ENCODE results near the gene LINC01488.

LINC01488 gene

GRCh38 chr11:69482322-69482721 is 859 bp downstream of the LINC01488 start:
- DNase-seq = no peak

GRCh38 chr11:69483170-69483569 is 1.7 kb downstream of the LINC01488 start:
- no peak for DNase-seq

- no peak for DNase-seq
These were observed 2.4 kb downstream of the LINC01488 start for GRCh38 chr11:69483691-69484426.

GRCh38 chr11:69484427-69485259 is 3.2 kb downstream of the LINC01488 start:
- DNase-seq = no peak

GRCh38 chr11:69485337-69486041 is 4.0 kb downstream of the LINC01488 start:
- no peak for DNase-seq

GRCh38 chr11:69486056-69486772 is 4.8 kb downstream of the LINC01488 start:
- no peak for DNase-seq

GRCh38 chr11:69486773-69487291 is 5.4 kb downstream of the LINC01488 start:
- no peak for DNase-seq

- DNase-seq = no peak
These were observed 5.9 kb downstream of the LINC01488 start for GRCh38 chr11:69487391-69487790.

- no peak for DNase-seq
These were observed 6.5 kb downstream of the LINC01488 start for GRCh38 chr11:69487849-69488542.

- no peak for DNase-seq
These were observed 7.1 kb downstream of the LINC01488 start for GRCh38 chr11:69488543-69488940.

- no peak for DNase-seq
These were observed 7.7 kb downstream of the LINC01488 start for GRCh38 chr11:69489031-69489745.

- no peak for DNase-seq
These were observed 8.4 kb downstream of the LINC01488 start for GRCh38 chr11:69489746-69490365.

GRCh38 chr11:69490516-69490915 is 9.1 kb downstream of the LINC01488 start:
- no peak for DNase-seq

- no peak for DNase-seq
These were observed 9.9 kb downstream of the LINC01488 start for GRCh38 chr11:69491071-69492031.

GRCh38 chr11:69492201-69492991 is 10.9 kb downstream of the LINC01488 start:
- DNase-seq = no peak

GRCh38 chr11:69493931-69494821 is 12.7 kb downstream of the LINC01488 start:
- DNase-seq = no peak

- DNase-seq = no peak
These were observed 13.4 kb downstream of the LINC01488 start for GRCh38 chr11:69494851-69495250.

Measured in CD4-positive, alpha-beta T cell treated with Interleukin-17A for 4 hours (primary cell).